NCI-H1436 treated with DMSO at 0.1 percent for 48 hours (cell line): ENCODE measurements around the gene KLK1.

Experiments
- DNase-seq: peaks from one replicate; lab custom pipeline; 2025; lab: John Stamatoyannopoulos, UW

KLK1 gene

GRCh38 chr19:50823389-50824042 is at the start of gene KLK1:
Gene KLK1 (minus strand): TSS chr19:50823787. CDS start chr19:50823748, 39 bp downstream.
- DNase-seq, result no peak

GRCh38 chr19:50873056-50873455 is 49.5 kb upstream of the KLK1 start, which contains the start of gene KLK2:
Gene KLK2 (plus strand): TSS chr19:50873439. CDS start chr19:50873474, 35 bp downstream.
- DNase-seq, result no peak

GRCh38 chr19:50870417-50871089 is 47.0 kb upstream of the KLK1 start:
- DNase-seq, result no peak

GRCh38 chr19:50869479-50869878 is 45.9 kb upstream of the KLK1 start:
- no peak for DNase-seq

- no peak for DNase-seq
Observed at GRCh38 chr19:50861496-50862286, 38.1 kb upstream of the KLK1 start.

GRCh38 chr19:50861010-50861409 is 37.4 kb upstream of the KLK1 start:
- no peak for DNase-seq

- DNase-seq, result no peak
Observed at GRCh38 chr19:50859849-50860248, 36.3 kb upstream of the KLK1 start.

GRCh38 chr19:50858886-50859285 is 35.3 kb upstream of the KLK1 start:
- no peak for DNase-seq

GRCh38 chr19:50857366-50857765 is 33.8 kb upstream of the KLK1 start:
- DNase-seq, result no peak

GRCh38 chr19:50854636-50855410 is 31.2 kb upstream of the KLK1 start, which contains the start of gene KLK3:
Gene KLK3 (plus strand): TSS chr19:50854915. CDS start chr19:50854956, 41 bp downstream.
- no peak for DNase-seq

- DNase-seq, result no peak
Observed at GRCh38 chr19:50851620-50852019, 28.0 kb upstream of the KLK1 start.

GRCh38 chr19:50850738-50851137 is 27.2 kb upstream of the KLK1 start:
- DNase-seq, result no peak

- DNase-seq, result no peak
Observed at GRCh38 chr19:50844296-50844935, 20.8 kb upstream of the KLK1 start.

GRCh38 chr19:50843701-50844221 is 20.2 kb upstream of the KLK1 start:
- DNase-seq, result no peak

GRCh38 chr19:50843205-50843604 is 19.6 kb upstream of the KLK1 start:
- no peak for DNase-seq

GRCh38 chr19:50842130-50842529 is 18.5 kb upstream of the KLK1 start:
- DNase-seq, result no peak

- DNase-seq, result no peak
Observed at GRCh38 chr19:50839712-50840655, 16.4 kb upstream of the KLK1 start.

GRCh38 chr19:50838239-50838638 is 14.7 kb upstream of the KLK1 start:
- no peak for DNase-seq

GRCh38 chr19:50837300-50837699 is 13.7 kb upstream of the KLK1 start:
- peak; percentile 38 for DNase-seq
